DOHH2 (cell line): ENCODE data around the gene RIMBP2.

Source experiments
- EZH2phosphoT487 ChIP-seq: fragments of 200-600 bp; sonication (generic); IDR thresholded peaks from 2 replicates; pipeline ENCODE4 v1.6.1; 2017; ENCODE audit warnings: borderline replicate concordance, mild to moderate bottlenecking, antibody characterized with exemption, low read length, moderate library complexity, mixed read lengths
- TF ChIP-seq, protein P1 (sequence below): fragments of 200-600 bp; sonication (generic); IDR thresholded peaks from one replicate; pipeline ENCODE4 v1.5.1; 2014; ENCODE audit warnings: antibody characterized with exemption, mild to moderate bottlenecking, low read depth, low read length; ENCODE audit not compliant: poor library complexity, severe bottlenecking

DNA sequence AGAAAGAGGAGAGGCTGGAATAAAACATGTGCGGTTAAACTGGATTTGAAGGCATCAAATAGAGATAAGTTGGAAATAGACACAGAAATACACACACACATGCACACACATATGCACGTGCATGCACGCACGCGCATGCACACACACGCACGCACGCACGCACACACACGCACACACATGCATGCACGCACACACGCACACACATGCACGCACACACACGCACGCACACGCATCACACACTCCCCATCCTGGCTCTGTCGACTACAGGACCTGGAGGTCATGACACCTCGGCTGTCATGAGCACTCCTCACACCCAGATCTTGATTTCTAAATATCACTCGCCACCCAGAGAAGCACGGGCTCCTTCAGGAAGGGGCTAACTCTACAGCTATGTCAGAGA, 51.8 kb downstream of the RIMBP2 start:
- TF ChIP-seq, protein P1, sequence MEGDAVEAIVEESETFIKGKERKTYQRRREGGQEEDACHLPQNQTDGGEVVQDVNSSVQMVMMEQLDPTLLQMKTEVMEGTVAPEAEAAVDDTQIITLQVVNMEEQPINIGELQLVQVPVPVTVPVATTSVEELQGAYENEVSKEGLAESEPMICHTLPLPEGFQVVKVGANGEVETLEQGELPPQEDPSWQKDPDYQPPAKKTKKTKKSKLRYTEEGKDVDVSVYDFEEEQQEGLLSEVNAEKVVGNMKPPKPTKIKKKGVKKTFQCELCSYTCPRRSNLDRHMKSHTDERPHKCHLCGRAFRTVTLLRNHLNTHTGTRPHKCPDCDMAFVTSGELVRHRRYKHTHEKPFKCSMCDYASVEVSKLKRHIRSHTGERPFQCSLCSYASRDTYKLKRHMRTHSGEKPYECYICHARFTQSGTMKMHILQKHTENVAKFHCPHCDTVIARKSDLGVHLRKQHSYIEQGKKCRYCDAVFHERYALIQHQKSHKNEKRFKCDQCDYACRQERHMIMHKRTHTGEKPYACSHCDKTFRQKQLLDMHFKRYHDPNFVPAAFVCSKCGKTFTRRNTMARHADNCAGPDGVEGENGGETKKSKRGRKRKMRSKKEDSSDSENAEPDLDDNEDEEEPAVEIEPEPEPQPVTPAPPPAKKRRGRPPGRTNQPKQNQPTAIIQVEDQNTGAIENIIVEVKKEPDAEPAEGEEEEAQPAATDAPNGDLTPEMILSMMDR: no peak
- no peak for TF ChIP-seq EZH2phosphoT487
